HL-60 (cell line): ENCODE results near the gene SARNP.

Source experiments
- DNase-seq, 2 experiments: peaks; one replicate each; pipeline ENCODE4 v3.0.0-alpha.2; 2010 to 2020; ENCODE audit warnings: low read depth in 1 of 2, low spot score in 1 of 2
- H3K27ac ChIP-seq: fragments of 250-450 bp; sonication (Bioruptor Pico); replicated peaks from 2 replicates; pipeline ENCODE4 v1.5.1; 2020; ENCODE audit warnings: mild to moderate bottlenecking, moderate library complexity
- H3K27me3 ChIP-seq: fragments of 250-450 bp; sonication (Bioruptor Pico); 2 replicates; pipeline ENCODE4 v1.5.1; 2021; ENCODE audit warnings: mild to moderate bottlenecking, moderate library complexity; ENCODE audit not compliant: insufficient read depth, poor library complexity, severe bottlenecking
- H3K4me3 ChIP-seq: replicated peaks from 2 replicates; pipeline ENCODE4 v1.5.1; 2011; ENCODE audit warnings: mild to moderate bottlenecking, control low read depth, low read length; ENCODE audit not compliant: insufficient read depth
- GABPA ChIP-seq: IDR thresholded peaks from 2 replicates; pipeline ENCODE4 v1.6.1; 2012; ENCODE audit warnings: low read depth
- POLR2AphosphoS5 ChIP-seq: IDR thresholded peaks from 2 replicates; pipeline ENCODE4 v1.6.1; 2012; ENCODE audit warnings: low read depth
- SPI1 ChIP-seq: IDR thresholded peaks from 2 replicates; pipeline ENCODE4 v1.6.1; 2012; ENCODE audit warnings: low read depth, mild to moderate bottlenecking, borderline replicate concordance
- TF ChIP-seq, protein P1 (sequence below): IDR thresholded peaks from 2 replicates; pipeline ENCODE4 v1.6.1; 2012; ENCODE audit warnings: low read depth; ENCODE audit not compliant: insufficient replicate concordance
- TF ChIP-seq, protein P2 (sequence below): IDR thresholded peaks from one replicate; pipeline ENCODE4 v1.5.1; 2011; ENCODE audit warnings: low read length, control low read depth, inconsistent platforms; ENCODE audit not compliant: insufficient read depth

SARNP gene

GRCh38 chr12:55742719-55743405 lies 74.7 kb downstream of the SARNP start, which contains the start of gene GDF11:
Gene GDF11, plus strand, starts transcription at chr12:55743122. Its CDS starts 195 bp downstream, at chr12:55743317.
- Histone ChIP-seq H3K4me3 (peak within 1 kb of the TSS; percentile 72), H3K27me3 (peaks cover 6% of the 10 kb centered on the region), H3K27ac (peak within 1 kb of the TSS; percentile 30; the same call in 1 of the 2 replicates)
- DNase-seq: peak in 1 of 2 experiments; percentile 55
- TF ChIP-seq SPI1: no peak

DNA sequence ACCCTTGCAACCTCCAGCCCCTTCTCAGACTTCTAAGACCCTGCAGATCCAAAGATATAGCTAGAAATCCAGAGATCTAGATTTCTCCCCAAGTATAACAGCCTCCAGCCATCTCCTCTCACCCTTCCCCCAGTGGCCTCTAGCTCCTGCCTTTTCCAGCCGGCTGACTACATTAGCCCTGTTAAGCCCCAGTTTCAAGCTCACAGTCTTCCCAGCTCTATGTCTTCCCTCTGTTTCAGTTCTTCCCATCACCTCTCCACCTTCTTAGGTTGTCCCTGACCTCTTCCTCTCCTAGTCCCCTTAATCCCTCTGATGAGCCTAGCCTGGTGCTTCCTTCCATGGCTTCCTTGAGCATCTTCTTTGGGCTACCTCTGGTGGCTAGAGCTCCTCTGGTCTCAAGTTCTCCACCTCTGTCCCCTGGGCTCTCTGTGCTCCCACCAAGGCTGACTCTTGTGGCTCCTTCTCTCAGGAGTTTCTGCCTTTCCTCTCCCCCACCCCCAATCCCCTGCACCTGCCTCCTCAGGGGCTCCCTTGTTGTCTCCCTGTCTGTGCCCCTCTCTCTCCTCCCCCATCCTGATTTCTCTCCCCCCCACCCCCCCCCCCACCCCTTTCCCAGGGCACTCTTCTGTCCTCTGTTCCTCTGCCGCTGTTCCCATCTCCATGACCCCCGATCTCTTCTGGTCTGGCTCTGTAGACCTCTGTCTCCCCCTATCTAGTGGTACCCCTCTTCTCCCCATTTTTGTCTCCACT lies 75.4 kb downstream of the SARNP start:
- peaks cover 6% of the 10 kb centered on the region for H3K27me3 ChIP-seq
- H3K27ac ChIP-seq: no peak overlapping the region
- no peak for DNase-seq
- no peak for TF ChIP-seq POLR2AphosphoS5
- TF ChIP-seq, protein P1, sequence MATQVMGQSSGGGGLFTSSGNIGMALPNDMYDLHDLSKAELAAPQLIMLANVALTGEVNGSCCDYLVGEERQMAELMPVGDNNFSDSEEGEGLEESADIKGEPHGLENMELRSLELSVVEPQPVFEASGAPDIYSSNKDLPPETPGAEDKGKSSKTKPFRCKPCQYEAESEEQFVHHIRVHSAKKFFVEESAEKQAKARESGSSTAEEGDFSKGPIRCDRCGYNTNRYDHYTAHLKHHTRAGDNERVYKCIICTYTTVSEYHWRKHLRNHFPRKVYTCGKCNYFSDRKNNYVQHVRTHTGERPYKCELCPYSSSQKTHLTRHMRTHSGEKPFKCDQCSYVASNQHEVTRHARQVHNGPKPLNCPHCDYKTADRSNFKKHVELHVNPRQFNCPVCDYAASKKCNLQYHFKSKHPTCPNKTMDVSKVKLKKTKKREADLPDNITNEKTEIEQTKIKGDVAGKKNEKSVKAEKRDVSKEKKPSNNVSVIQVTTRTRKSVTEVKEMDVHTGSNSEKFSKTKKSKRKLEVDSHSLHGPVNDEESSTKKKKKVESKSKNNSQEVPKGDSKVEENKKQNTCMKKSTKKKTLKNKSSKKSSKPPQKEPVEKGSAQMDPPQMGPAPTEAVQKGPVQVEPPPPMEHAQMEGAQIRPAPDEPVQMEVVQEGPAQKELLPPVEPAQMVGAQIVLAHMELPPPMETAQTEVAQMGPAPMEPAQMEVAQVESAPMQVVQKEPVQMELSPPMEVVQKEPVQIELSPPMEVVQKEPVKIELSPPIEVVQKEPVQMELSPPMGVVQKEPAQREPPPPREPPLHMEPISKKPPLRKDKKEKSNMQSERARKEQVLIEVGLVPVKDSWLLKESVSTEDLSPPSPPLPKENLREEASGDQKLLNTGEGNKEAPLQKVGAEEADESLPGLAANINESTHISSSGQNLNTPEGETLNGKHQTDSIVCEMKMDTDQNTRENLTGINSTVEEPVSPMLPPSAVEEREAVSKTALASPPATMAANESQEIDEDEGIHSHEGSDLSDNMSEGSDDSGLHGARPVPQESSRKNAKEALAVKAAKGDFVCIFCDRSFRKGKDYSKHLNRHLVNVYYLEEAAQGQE: no peak
- no peak for TF ChIP-seq GABPA
- TF ChIP-seq, protein P2, sequence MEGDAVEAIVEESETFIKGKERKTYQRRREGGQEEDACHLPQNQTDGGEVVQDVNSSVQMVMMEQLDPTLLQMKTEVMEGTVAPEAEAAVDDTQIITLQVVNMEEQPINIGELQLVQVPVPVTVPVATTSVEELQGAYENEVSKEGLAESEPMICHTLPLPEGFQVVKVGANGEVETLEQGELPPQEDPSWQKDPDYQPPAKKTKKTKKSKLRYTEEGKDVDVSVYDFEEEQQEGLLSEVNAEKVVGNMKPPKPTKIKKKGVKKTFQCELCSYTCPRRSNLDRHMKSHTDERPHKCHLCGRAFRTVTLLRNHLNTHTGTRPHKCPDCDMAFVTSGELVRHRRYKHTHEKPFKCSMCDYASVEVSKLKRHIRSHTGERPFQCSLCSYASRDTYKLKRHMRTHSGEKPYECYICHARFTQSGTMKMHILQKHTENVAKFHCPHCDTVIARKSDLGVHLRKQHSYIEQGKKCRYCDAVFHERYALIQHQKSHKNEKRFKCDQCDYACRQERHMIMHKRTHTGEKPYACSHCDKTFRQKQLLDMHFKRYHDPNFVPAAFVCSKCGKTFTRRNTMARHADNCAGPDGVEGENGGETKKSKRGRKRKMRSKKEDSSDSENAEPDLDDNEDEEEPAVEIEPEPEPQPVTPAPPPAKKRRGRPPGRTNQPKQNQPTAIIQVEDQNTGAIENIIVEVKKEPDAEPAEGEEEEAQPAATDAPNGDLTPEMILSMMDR: no peak
- TF ChIP-seq SPI1: no peak
- H3K4me3 ChIP-seq: peak overlapping the region; percentile 72

DNA sequence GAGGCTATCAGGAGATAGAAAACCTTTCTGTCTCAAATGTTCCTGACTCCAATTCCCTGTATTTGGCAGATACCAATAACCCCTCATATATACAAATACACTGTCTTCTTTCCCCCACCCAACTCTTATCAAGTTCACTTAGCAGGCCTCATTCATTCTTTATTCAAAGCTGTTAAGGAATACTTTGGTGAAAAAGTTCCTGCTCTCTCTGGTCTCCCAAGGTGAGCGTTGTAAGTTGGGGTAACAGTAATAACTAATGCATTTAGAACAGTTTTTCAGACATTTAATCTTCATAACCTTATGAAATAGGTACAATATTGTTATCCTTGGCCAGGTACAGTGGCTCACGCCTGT lies 78.5 kb downstream of the SARNP start:
- DNase-seq: no peak
- Histone ChIP-seq H3K27ac (no peak overlapping the region), H3K4me3 (no peak overlapping the region), H3K27me3 (peaks cover 6% of the 10 kb centered on the region)
- TF ChIP-seq POLR2AphosphoS5: no peak
- TF ChIP-seq, protein P2: no peak
- no peak for TF ChIP-seq SPI1
- TF ChIP-seq, protein P1: no peak
- TF ChIP-seq GABPA: no peak

DNA sequence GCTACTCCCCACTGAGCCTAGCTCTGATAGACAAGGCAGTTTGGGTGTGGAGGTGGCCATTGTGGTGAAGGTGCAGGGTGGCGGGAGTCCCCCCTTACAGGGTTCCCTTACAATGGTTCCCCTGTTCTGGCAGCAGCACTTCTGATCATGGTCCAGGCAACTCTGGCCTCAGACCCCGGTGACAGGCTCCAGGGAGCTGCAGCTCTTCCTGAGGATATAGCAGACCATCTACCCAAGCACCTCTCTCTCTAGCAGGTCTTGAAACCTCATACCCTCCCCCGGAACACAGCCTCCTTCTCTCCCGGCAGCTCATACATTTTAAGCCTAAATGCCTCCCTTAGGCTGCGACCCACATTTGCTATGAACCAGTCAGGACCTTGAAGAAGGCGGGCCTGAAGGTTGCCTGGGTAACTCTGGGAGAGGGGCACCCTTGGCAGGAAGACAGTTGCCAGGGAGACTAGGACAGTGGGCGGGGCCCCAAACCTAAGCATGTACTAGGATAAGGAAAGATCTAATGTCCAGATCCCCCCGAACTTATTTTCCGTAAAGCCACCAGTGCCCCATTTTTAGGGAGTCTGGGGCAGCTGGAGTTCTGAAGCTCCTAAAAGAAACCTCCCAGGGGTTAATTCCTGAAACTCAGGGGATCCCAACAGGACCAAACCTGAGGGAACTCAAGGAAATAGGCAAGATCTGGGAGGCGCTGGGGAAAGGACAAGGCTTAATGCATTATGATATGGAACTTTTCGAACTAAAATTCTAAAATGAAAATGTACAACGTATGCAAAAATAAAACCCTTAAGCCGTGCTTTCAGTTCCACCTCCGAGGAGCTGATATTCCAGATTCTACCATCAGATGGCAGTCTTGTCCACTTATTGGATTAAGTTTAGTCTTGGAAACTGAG lies 79.2 kb downstream of the SARNP start:
- TF ChIP-seq, protein P2: peak; percentile 83
- TF ChIP-seq, protein P1: no peak
- Histone ChIP-seq H3K27ac (peak overlapping the region; percentile 20), H3K4me3 (peak overlapping the region; percentile 57), H3K27me3 (peaks cover 6% of the 10 kb centered on the region)
- DNase-seq: peak; percentile 75 to 76
